Endothelial cell of umbilical vein (primary cell): ENCODE data around the gene ITGA11. TPM values are rescaled to one million over a fixed set of nuclear protein-coding genes. Genes with fewer than 3 reads are reported as not detected.

Experiments
- BruUV-seq: library from RNA; stranded (reverse); fragments of 400-500 nt; replicated peaks from 2 replicates; lab custom pipeline; 2021; lab: Mats Ljungman, UMichigan
- CTCF ChIA-PET: fragments of 300-600, 350-600 bp; sonication (Branson Sonifier 250); formaldehyde crosslinking; loops from one replicate; lab custom pipeline; 2021; ENCODE audit warnings: antibody characterized with exemption, inconsistent platforms; lab: Charles Lee
- POLR2A ChIA-PET: fragments of 300-600, 350-600 bp; sonication (Branson Sonifier 250); formaldehyde crosslinking; loops from one replicate; lab custom pipeline; 2021; ENCODE audit warnings: antibody characterized with exemption, inconsistent platforms; lab: Charles Lee
- DNase-seq: peaks from one replicate; pipeline ENCODE4 v3.0.0-alpha.2; 2011; ENCODE audit warnings: low read depth, low spot score
- FAIRE-seq: peaks from 2 replicates; lab custom pipeline; 2011; peaks lifted over from hg19 to GRCh38; lab: Jason Lieb, UNC
- H2AFZ ChIP-seq: 2 replicates; pipeline ENCODE4 v1.6.0; 2012; ENCODE audit warnings: low read depth, low read length, control low read depth, inconsistent platforms
- H3K27ac ChIP-seq: 2 replicates; pipeline ENCODE4 v1.5.1; 2011; ENCODE audit warnings: low read depth, mild to moderate bottlenecking, control low read depth, low read length, moderate library complexity; ENCODE audit not compliant: insufficient read depth
- H3K27me3 ChIP-seq, 2 experiments: 2 replicates each; pipeline versions ENCODE4 v1.6.0 to v1.6.1; 2011; ENCODE audit warnings: low read length in 2 of 2, mixed read lengths in 1 of 2; ENCODE audit not compliant: control insufficient read depth in 2 of 2, insufficient read depth in 2 of 2
- H3K36me3 ChIP-seq, 2 experiments: 2 replicates in 1 of 2; 3 replicates in 1 of 2; pipeline ENCODE4 v1.5.1; 2011; ENCODE audit warnings: low read length in 2 of 2, mild to moderate bottlenecking in 1 of 2, moderate library complexity in 1 of 2; ENCODE audit not compliant: control insufficient read depth in 2 of 2, insufficient read depth in 2 of 2; ENCODE audit errors: extremely low read depth in 1 of 2
- H3K4me1 ChIP-seq: 3 replicates; pipeline ENCODE4 v1.5.1; 2011; ENCODE audit warnings: mild to moderate bottlenecking, low read length; ENCODE audit not compliant: control insufficient read depth, insufficient read depth; ENCODE audit errors: extremely low read depth
- H3K4me2 ChIP-seq: 2 replicates; pipeline ENCODE4 v1.6.1; 2011; ENCODE audit warnings: low read length, control low read depth, mixed read lengths; ENCODE audit not compliant: insufficient read depth
- H3K4me3 ChIP-seq, 3 experiments: fragments of 200-600 bp in 1 of 3; sonication (generic), shearing (Covaris generic) in 1 of 3; replicated peaks in 1 of 3; 2 replicates each; pipeline ENCODE4 v1.5.1; 2011 to 2016; ENCODE audit warnings: control low read depth in 3 of 3, low read length in 3 of 3, mild to moderate bottlenecking in 2 of 3, inconsistent platforms in 1 of 3, low read depth in 1 of 3, moderate library complexity in 1 of 3; ENCODE audit not compliant: insufficient read depth in 1 of 3
- H3K79me2 ChIP-seq: 2 replicates; pipeline ENCODE4 v1.6.0; 2012; ENCODE audit warnings: low read length, inconsistent platforms; ENCODE audit not compliant: control insufficient read depth, insufficient read depth
- H3K9ac ChIP-seq: replicated peaks from 2 replicates; pipeline ENCODE3; 2011; ENCODE audit warnings: low read length, control low read depth; ENCODE audit not compliant: insufficient read depth; ENCODE audit errors: extremely low read depth
- H3K9me1 ChIP-seq: replicated peaks from 3 replicates; pipeline ENCODE4 v1.6.0; 2011; ENCODE audit warnings: mild to moderate bottlenecking, low read length; ENCODE audit not compliant: control insufficient read depth, insufficient read depth; ENCODE audit errors: extremely low read depth
- H3K9me3 ChIP-seq: replicated peaks from 2 replicates; pipeline ENCODE4 v1.5.1; 2012; ENCODE audit warnings: low read length, inconsistent platforms; ENCODE audit not compliant: control insufficient read depth, insufficient read depth
- H4K20me1 ChIP-seq: replicated peaks from 2 replicates; pipeline ENCODE3; 2011; ENCODE audit warnings: mild to moderate bottlenecking, low read length; ENCODE audit not compliant: control insufficient read depth, insufficient read depth; ENCODE audit errors: extremely low read depth
- EZH2 ChIP-seq: IDR thresholded peaks from 2 replicates; pipeline ENCODE4 v1.6.1; 2012; ENCODE audit warnings: borderline replicate concordance, low read depth, mild to moderate bottlenecking, moderate library complexity, low read length, inconsistent platforms; ENCODE audit not compliant: severe bottlenecking
- FOS ChIP-seq: IDR thresholded peaks from 2 replicates; pipeline ENCODE4 v1.6.1; 2011; ENCODE audit warnings: mild to moderate bottlenecking, low read length, moderate library complexity, borderline replicate concordance; ENCODE audit not compliant: insufficient read depth
- GATA2 ChIP-seq: IDR thresholded peaks from 2 replicates; pipeline ENCODE4 v1.7.0; 2011; ENCODE audit warnings: low read depth, mild to moderate bottlenecking, moderate library complexity, mixed read lengths, low read length; ENCODE audit not compliant: insufficient read length, insufficient read depth
- JUN ChIP-seq: IDR thresholded peaks from 2 replicates; pipeline ENCODE4 v1.6.1; 2011; ENCODE audit warnings: borderline replicate concordance, low read depth; ENCODE audit not compliant: insufficient read length, insufficient read depth
- MYC ChIP-seq: IDR thresholded peaks from one replicate; pipeline ENCODE4 v1.6.1; 2011; ENCODE audit warnings: mild to moderate bottlenecking, low read depth, low read length
- POLR2A ChIP-seq: IDR thresholded peaks from 2 replicates; pipeline ENCODE4 v1.6.1; 2012; ENCODE audit warnings: low read depth, mild to moderate bottlenecking, control low read depth, low read length
- POLR2AphosphoS5 ChIP-seq: IDR thresholded peaks from 2 replicates; pipeline ENCODE4 v1.6.1; 2012; ENCODE audit warnings: low read depth, mild to moderate bottlenecking, control low read depth, low read length, moderate library complexity; ENCODE audit not compliant: insufficient read depth
- dilution Hi-C: fragments of 300-500 bp; cut with MboI; formaldehyde crosslinking; loops from one replicate; pipeline ENCODE4 v1.15.0; 2019; ENCODE audit warnings: low sequenced_read_pairs; ENCODE audit not compliant: extremely low pct_ligation_motif_present
- intact Hi-C: fragments of 100-400 bp; cut with micrococcal nuclease; formaldehyde crosslinking; loops from one replicate; pipeline ENCODE4 v1.10.0; 2022
- polyA plus RNA-seq, 4 experiments: library from polyadenylated mRNA; depleted of rRNA in 3 of 4; stranded (reverse) in 3 of 4; unstranded in 1 of 4; fragments of >200 nt; gene quantifications; 2 replicates each; pipeline versions ENCODE4 v1.2.1 to v1.2.3, GENCODE V29; 2011 to 2012; ENCODE audit warnings: missing spikeins in 1 of 4
- total RNA-seq: library from RNA; stranded (reverse); gene quantifications from 2 replicates; pipeline ENCODE4 v1.2.3, GENCODE V29; 2021
- TF ChIP-seq, protein P1 (sequence below), 2 donors: IDR thresholded peaks; 1 replicate in 1 of 2; 2 replicates in 1 of 2; pipeline ENCODE4 v1.5.1; 2011; ENCODE audit warnings: low read length in 2 of 2, mild to moderate bottlenecking in 2 of 2, moderate library complexity in 2 of 2, control low read depth in 1 of 2, inconsistent platforms in 1 of 2, low read depth in 1 of 2; ENCODE audit not compliant: insufficient read depth in 1 of 2; ENCODE audit errors: extremely low read depth in 1 of 2
- TF ChIP-seq, protein P2 (sequence below): IDR thresholded peaks from 2 replicates; pipeline ENCODE4 v1.6.1; 2011; ENCODE audit not compliant: insufficient read depth, insufficient read length

The ITGA11 gene
- total and polyA plus RNA-seq, 2 donors (not counting 3 experiments of a cell fraction or from before 2014, with no cell fraction given): 0.18 to 1.0 TPM

DNA sequence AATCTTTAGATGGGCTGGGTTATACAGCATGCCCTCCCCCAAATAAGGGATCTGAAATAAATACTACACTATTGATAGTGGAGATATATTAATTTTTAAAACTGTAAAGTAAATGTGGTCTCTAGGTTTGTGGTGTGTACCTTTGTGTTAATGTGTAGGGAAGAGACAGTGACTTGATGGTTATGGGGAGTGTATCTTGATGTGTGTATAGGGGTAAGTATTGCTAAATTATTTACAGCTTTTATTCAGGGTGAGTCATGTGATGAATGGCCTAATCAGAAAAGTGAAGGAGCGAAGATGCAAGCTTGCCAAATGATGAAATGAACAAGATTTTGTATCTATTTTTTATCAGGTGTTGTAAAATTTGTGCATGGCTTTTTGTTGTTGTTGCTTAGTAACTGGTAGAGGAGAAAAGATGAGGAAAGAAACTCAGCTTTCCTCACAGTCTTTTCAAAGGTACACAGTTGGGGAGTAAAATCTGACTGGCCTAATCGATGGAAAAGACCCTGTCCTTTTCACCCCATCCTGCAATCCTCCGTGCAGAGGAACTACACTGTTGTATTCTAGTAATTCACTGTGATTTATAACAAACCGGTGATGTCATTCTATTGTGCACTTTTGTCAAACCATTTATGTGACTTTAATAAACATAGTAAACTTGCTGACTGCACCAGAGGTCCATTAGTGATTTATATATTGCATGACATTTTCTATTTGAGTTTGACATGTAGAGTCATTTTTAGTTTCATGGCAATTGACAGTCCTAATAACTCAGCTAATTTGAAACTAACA lies 136.8 kb downstream of the ITGA11 start:
- H3K4me2 ChIP-seq: no peak overlapping the region
- H3K9me1 ChIP-seq: peaks cover 2% of the 10 kb centered on the region
- BruUV-seq: no TSS peak
- FAIRE-seq (no peak), DNase-seq (no peak)
- no peak overlapping the region for H3K9ac ChIP-seq
- H3K4me1 ChIP-seq: no peaks in the 10 kb centered on the region
- H3K36me3 ChIP-seq: peaks cover 9% of the 10 kb centered on the region in 2 experiments
- H4K20me1 ChIP-seq: peaks cover 7% of the 10 kb centered on the region
- no peak overlapping the region for H3K4me3 ChIP-seq
- H3K27ac ChIP-seq: no peak overlapping the region
- no peak overlapping the region for H2AFZ ChIP-seq
- H3K79me2 ChIP-seq: peaks cover 33% of the 10 kb centered on the region
- no peaks in the 10 kb centered on the region for H3K27me3 ChIP-seq
- CTCF ChIA-PET: interaction anchor here (1.5 to 2.5 kb wide), 4 partner anchors 11 to 99 kb away, joined by 3 to 13 read pairs (median 8); no protein-coding TSS in a partner anchor
- intact Hi-C loops: no loop called here
- TF ChIP-seq, protein P1, sequence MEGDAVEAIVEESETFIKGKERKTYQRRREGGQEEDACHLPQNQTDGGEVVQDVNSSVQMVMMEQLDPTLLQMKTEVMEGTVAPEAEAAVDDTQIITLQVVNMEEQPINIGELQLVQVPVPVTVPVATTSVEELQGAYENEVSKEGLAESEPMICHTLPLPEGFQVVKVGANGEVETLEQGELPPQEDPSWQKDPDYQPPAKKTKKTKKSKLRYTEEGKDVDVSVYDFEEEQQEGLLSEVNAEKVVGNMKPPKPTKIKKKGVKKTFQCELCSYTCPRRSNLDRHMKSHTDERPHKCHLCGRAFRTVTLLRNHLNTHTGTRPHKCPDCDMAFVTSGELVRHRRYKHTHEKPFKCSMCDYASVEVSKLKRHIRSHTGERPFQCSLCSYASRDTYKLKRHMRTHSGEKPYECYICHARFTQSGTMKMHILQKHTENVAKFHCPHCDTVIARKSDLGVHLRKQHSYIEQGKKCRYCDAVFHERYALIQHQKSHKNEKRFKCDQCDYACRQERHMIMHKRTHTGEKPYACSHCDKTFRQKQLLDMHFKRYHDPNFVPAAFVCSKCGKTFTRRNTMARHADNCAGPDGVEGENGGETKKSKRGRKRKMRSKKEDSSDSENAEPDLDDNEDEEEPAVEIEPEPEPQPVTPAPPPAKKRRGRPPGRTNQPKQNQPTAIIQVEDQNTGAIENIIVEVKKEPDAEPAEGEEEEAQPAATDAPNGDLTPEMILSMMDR (IDR thresholded peaks at IDR 0.05; ENCODE audit: extremely low read depth in 1 of 2, insufficient read depth in 1 of 2, low read depth in 1 of 2, low read length in 2 of 2): no peak
- TF ChIP-seq MYC (no peak), GATA2 (no peak), JUN (no peak), POLR2AphosphoS5 (no peak), POLR2A (no peak), EZH2 (no peak), FOS (no peak)
- TF ChIP-seq, protein P2, sequence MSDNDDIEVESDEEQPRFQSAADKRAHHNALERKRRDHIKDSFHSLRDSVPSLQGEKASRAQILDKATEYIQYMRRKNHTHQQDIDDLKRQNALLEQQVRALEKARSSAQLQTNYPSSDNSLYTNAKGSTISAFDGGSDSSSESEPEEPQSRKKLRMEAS: no peak
- POLR2A ChIA-PET: no interaction called here
- dilution Hi-C loops: no loop called here
- no peaks in the 10 kb centered on the region for H3K9me3 ChIP-seq
